ENCODE measurements around the gene KDELR1. TPM values are rescaled to one million over a fixed set of nuclear protein-coding genes. Genes with fewer than 3 reads are reported as not detected.

Gene KDELR1
- total and polyA plus RNA-seq, 9 of the 15 experiments (the other 6 are each of a cell fraction or from before 2014, with no cell fraction given) = 6.1 to 165 (median 58.5) TPM

GRCh38 chr19:48397263-48398101, 6.1 kb upstream of the KDELR1 start (continued):
- TF ChIP-seq ZNF449 (CRISPR knock-in tag; IDR thresholded peaks at IDR 0.05) (no peak), MEF2A (IDR thresholded peaks at IDR 0.05; ENCODE audit: control insufficient read depth, low read depth, low read length) (no peak), ETS2 (tag; IDR thresholded peaks at IDR 0.05; ENCODE audit: borderline replicate concordance, poor library complexity, severe bottlenecking) (no peak), MEF2D (tag; conservative IDR thresholded peaks at IDR 0.05; ENCODE audit: low read depth) (no peak), NR2F6 (CRISPR knock-in tag; IDR thresholded peaks at IDR 0.05) (no peak), FUS (optimal IDR thresholded peaks at IDR 0.05; ENCODE audit: low read depth, low read length) (no peak), SMAD3 (CRISPR knock-in tag; conservative IDR thresholded peaks at IDR 0.05) (no peak), ZNF398 (CRISPR knock-in tag; IDR thresholded peaks at IDR 0.05) (no peak), TSHZ1 (CRISPR knock-in tag; IDR thresholded peaks at IDR 0.05) (no peak), ELF4 (CRISPR knock-in tag; IDR thresholded peaks at IDR 0.05) (peak; percentile 94), PHB (CRISPR knock-in tag; IDR thresholded peaks at IDR 0.05) (no peak), ZNF644 (tag; IDR thresholded peaks at IDR 0.05; ENCODE audit: low read depth) (no peak), CSDE1 (IDR thresholded peaks at IDR 0.05) (0 out of 4 replicates have a peak, but pooled peaks of 1 of the 2 experiments have one; percentile 74), MNT (conservative IDR thresholded peaks at IDR 0.05) (no peak), ZFP30 (CRISPR knock-in tag; IDR thresholded peaks at IDR 0.05; ENCODE audit: borderline replicate concordance) (no peak), TCFL5 (CRISPR knock-in tag; conservative IDR thresholded peaks at IDR 0.05) (no peak)

Measured in K562 (cell line).